ENCODE measurements around the gene KLHL3. TPM values are rescaled to one million over a fixed set of nuclear protein-coding genes. Genes with fewer than 3 reads are reported as not detected.

The KLHL3 gene
- total and polyA plus RNA-seq, 9 donors: 2.6 to 4.8 (median 4.0) TPM

GRCh38 chr5:137572042-137572695 lies 163.7 kb downstream of the KLHL3 start:
- no peak for DNase-seq
- Histone ChIP-seq H3K9me3 (replicated peaks; ENCODE audit: control insufficient read depth, low read depth, low read length) (no peaks in the 10 kb centered on the region), H3K4me3 (ENCODE audit: low read length) (no peak overlapping the region), H3K36me3 (ENCODE audit: control insufficient read depth, insufficient read depth, low read length) (no peaks in the 10 kb centered on the region), H3K27ac (ENCODE audit: low read length) (no peak overlapping the region), H3K27me3 (ENCODE audit: control insufficient read depth, insufficient read depth, low read length) (peaks cover 2% of the 10 kb centered on the region), H3K4me1 (ENCODE audit: control insufficient read depth, insufficient read depth, low read length) (no peaks in the 10 kb centered on the region)
- 76% methylated on average over 3 of the region's 5 CpGs for WGBS (ENCODE audit: insufficient coverage)

- H3K27me3 ChIP-seq (ENCODE audit: control insufficient read depth, insufficient read depth, low read length): peaks cover 2% of the 10 kb centered on the region
- H3K27ac ChIP-seq (ENCODE audit: low read length): no peak overlapping the region
- DNase-seq: no peak
- H3K4me1 ChIP-seq (ENCODE audit: control insufficient read depth, insufficient read depth, low read length): no peaks in the 10 kb centered on the region
- H3K9me3 ChIP-seq (replicated peaks; ENCODE audit: control insufficient read depth, low read depth, low read length): no peaks in the 10 kb centered on the region
- WGBS (ENCODE audit: insufficient coverage): 96% methylated on average over 3 of the region's 6 CpGs
- no peaks in the 10 kb centered on the region for H3K36me3 ChIP-seq (ENCODE audit: control insufficient read depth, insufficient read depth, low read length)
- H3K4me3 ChIP-seq (ENCODE audit: low read length): no peak overlapping the region
Measured at GRCh38 chr5:137570070-137570469, 165.8 kb downstream of the KLHL3 start.

Other genes with a start within 250 kb of the KLHL3 start
- gene SPOCK1, start 236.8 kb downstream of the KLHL3 start, total RNA-seq: 2.4 TPM
- 10 to 100 TPM in 1 of 8 donors, 1 to 10 TPM in 7; 2.3 to 14.8 (median 5.2) TPM for gene SPOCK1, start 236.8 kb downstream of the KLHL3 start, polyA plus RNA-seq (ENCODE audit: insufficient read depth in 1 of 8, insufficient read length in 8 of 8, low replicate concordance in 1 of 8)
- 9.2 TPM for gene HNRNPA0, start 18.3 kb upstream of the KLHL3 start, total RNA-seq
- 10 to 100 TPM; 31.2 to 55.2 (median 42.7) TPM for gene HNRNPA0, start 18.3 kb upstream of the KLHL3 start, polyA plus RNA-seq (ENCODE audit: insufficient read depth in 1 of 8, insufficient read length in 8 of 8, low replicate concordance in 1 of 8)
- gene MYOT, start 131.8 kb upstream of the KLHL3 start, total RNA-seq: 125 TPM
- gene MYOT, start 131.8 kb upstream of the KLHL3 start, polyA plus RNA-seq (ENCODE audit: insufficient read depth in 1 of 8, insufficient read length in 8 of 8, low replicate concordance in 1 of 8): 100 to 1,000 TPM; 165 to 257 (median 216) TPM
- 1.2 TPM for gene PKD2L2, start 153.4 kb upstream of the KLHL3 start, total RNA-seq
- gene PKD2L2, start 153.4 kb upstream of the KLHL3 start, polyA plus RNA-seq (ENCODE audit: insufficient read depth in 1 of 8, insufficient read length in 8 of 8, low replicate concordance in 1 of 8): under 1 TPM; 0.21 to 0.94 (median 0.46) TPM

All from muscle of leg (tissue), 11 donors.